ENCODE results near the gene ZBTB8OS.
"Not testable (repeated sequence)": the region's sequence is repeated elsewhere in the genome, so short reads cannot be mapped to it uniquely, and the experiment has no call there.

The ZBTB8OS gene

DNA sequence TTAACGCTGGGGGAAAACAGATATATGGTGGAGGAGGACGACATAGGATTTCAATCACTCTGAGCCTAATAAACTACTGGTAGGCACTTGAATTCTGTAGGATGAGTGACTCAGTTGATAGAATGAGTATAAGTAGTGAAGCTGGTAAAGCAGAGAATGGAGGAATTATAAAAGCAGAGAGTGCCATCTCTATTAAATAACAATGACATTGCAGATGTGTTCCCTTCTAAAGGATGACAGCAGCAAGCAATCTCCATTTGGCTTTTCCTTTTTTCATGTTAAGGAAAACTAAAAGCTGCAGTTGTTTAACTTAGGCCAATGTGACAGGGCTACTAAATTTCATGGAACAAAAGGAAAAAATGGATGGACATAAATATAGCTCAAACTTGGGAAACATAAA is 17.5 kb downstream of the ZBTB8OS start:
- H3K4me3 ChIP-seq (ENCODE audit: low read depth, low read length) = no peak overlapping the region
- no peak for DNase-seq (ENCODE audit: low read depth)
- TF ChIP-seq, protein P1, sequence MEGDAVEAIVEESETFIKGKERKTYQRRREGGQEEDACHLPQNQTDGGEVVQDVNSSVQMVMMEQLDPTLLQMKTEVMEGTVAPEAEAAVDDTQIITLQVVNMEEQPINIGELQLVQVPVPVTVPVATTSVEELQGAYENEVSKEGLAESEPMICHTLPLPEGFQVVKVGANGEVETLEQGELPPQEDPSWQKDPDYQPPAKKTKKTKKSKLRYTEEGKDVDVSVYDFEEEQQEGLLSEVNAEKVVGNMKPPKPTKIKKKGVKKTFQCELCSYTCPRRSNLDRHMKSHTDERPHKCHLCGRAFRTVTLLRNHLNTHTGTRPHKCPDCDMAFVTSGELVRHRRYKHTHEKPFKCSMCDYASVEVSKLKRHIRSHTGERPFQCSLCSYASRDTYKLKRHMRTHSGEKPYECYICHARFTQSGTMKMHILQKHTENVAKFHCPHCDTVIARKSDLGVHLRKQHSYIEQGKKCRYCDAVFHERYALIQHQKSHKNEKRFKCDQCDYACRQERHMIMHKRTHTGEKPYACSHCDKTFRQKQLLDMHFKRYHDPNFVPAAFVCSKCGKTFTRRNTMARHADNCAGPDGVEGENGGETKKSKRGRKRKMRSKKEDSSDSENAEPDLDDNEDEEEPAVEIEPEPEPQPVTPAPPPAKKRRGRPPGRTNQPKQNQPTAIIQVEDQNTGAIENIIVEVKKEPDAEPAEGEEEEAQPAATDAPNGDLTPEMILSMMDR (IDR thresholded peaks at IDR 0.05; ENCODE audit: control insufficient read depth, extremely low read depth, insufficient read depth) = no peak

DNA sequence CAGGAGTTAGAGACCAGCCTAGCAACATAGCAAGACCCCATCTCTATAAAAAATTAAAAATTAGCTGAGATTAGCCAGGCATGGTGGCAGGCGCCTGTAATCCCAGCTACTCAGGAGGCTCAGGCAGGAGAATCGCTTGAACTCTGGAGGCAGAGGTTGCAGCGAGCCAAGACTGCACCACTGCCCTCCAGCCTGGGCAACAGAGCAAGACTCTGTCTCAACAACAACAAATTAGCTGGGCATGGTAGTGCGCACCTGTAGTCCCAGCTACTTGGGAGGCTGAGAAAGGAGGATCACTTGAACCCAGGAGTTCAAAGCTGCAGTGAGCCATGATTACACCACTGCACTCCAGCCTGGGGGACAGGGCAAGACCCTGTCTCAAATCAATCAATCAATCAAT is 20.2 kb downstream of the ZBTB8OS start:
- not testable (repeated sequence) for DNase-seq (ENCODE audit: low read depth); H3K4me3 ChIP-seq (ENCODE audit: low read depth, low read length)

DNA sequence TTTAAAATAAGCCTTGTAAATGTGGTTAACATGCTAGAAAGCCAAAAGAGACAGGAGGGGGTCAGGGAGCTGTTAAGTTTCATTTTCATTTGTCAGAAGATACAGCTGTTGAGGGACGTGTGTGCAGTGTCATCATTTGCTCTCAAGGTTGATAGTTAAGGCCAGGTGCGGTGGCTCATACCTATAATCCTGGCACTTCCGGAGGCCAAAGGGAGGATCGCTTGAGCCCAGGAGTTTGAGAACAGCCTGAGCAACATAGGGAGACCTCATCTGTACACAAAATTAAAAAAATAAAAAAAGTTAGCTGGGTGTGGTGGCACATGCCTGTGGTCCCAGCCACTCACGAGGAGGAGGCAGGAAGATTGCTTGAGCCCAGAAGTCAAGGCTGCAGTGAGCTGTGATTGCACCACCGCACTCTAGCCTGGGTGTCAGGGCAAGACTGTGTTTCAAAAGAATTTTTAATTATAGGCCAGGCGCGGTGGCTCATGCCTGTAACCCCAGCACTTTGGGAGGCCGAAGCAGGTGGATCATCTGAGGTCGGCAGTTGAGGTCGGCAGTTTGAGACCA is 22.7 kb downstream of the ZBTB8OS start:
- H3K4me3 ChIP-seq (ENCODE audit: low read depth, low read length) = no peak overlapping the region
- TF ChIP-seq, protein P1 (IDR thresholded peaks at IDR 0.05; ENCODE audit: control insufficient read depth, extremely low read depth, insufficient read depth) = no peak
- no peak for DNase-seq (ENCODE audit: low read depth)

DNA sequence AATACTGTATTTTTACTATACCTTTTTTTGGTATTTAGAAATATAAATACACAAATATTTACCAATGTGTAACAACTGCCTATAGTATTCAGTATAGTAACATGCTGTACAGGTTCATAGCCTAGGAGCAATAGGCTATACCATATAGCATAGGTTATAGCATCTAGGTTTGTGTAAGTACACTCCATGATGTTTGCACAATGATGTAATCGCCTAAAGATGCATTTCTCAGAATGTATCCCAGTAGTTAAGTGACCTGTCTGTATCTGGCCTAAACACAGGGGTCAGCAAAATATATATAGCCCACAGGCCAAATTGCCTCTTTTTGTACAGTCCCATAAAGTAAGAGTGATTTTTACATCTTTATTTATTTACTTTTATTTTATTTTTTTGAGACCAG is 24.2 kb downstream of the ZBTB8OS start:
- TF ChIP-seq, protein P1 (IDR thresholded peaks at IDR 0.05; ENCODE audit: control insufficient read depth, extremely low read depth, insufficient read depth) = no peak
- H3K4me3 ChIP-seq (ENCODE audit: low read depth, low read length) = no peak overlapping the region
- peak; percentile 21 for DNase-seq (ENCODE audit: low read depth)

DNA sequence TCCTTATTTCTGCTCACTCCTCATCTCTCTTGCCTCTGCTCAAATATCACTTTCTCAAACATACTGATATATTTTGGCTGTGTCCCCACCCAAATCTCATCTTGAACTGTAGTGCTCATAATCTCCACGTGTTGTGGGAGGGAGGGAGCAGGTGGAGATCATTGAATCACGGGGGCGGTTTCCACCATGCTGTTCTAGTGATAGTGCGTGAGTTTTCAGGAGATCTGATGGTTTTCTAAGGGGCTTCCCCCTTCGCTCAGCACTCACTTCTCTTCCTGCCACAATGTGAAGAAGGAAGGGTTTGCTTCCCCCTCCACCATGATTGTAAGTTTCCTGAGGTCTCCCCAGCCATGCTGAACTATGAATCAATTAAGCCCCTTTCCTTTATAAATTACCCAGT is 26.6 kb downstream of the ZBTB8OS start:
- TF ChIP-seq, protein P1 (IDR thresholded peaks at IDR 0.05; ENCODE audit: control insufficient read depth, extremely low read depth, insufficient read depth) = no peak
- H3K4me3 ChIP-seq (ENCODE audit: low read depth, low read length) = no peak overlapping the region
- no peak for DNase-seq (ENCODE audit: low read depth)

DNA sequence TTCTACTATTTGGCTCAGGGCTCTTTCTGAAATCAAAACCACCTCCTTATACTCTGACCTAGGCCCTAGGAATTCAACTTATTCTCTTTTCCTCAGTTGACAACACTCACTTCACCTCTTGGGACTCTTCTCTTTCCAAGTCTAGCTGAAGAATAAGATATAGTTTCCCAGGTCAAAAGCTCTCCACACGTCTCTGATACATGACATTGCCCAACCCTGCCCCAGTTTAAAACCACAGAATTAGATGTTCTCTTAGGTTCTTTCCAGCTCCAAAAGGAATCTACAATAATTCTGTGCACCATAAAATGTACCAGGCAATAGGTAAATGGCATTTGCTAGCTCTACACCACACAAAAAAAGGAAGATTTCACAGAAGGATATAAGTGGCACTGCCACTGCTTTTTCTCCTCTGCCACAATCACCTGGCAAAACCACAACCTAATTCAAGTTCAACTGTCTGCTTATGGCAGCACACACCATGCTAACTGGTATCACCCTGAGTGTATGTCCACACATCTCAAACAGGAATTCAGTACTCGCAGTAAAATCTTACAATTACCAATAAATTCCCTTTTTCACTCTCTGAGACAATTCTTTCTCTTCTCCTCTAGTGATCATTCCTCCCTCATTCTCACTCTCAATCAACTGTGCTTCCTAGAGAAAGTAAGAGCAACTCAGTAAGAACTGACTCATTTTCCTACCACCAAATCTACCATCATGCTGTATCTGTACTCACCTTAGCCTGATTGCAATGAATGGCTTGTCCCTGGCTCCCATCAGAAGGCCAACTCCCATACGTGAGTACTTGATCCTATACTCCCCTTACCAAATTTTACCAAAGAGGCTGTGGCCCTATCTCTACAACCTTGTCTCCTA is 27.3 kb downstream of the ZBTB8OS start:
- no peak for DNase-seq (ENCODE audit: low read depth)

DNA sequence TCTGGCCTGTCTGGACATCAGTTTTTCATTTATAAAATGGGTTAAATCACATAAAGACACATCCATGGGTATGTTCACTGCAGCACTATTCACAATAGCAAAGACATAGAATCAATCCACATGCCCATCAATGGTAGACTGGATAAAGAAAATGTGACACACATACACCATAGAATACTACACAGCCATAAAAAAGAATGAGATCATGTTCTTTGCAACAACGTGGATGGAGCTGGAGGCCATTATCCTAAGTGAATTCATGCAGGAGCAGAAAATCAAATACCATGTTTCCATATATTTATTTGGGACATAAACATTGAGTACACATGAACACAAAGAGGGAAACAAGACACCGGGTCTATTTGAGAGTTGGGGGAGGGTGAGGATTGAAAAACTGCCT is 28.1 kb downstream of the ZBTB8OS start:
- DNase-seq (ENCODE audit: low read depth) = no peak
- H3K4me3 ChIP-seq (ENCODE audit: low read depth, low read length) = no peak overlapping the region
- TF ChIP-seq, protein P1 (IDR thresholded peaks at IDR 0.05; ENCODE audit: control insufficient read depth, extremely low read depth, insufficient read depth) = no peak

More for the DNA sequence above, 27.3 kb downstream of the ZBTB8OS start:
- TF ChIP-seq, protein P1 (IDR thresholded peaks at IDR 0.05; ENCODE audit: control insufficient read depth, extremely low read depth, insufficient read depth) = no peak
- no peak overlapping the region for H3K4me3 ChIP-seq (ENCODE audit: low read depth, low read length)
